ENCODE results near the gene AGK. TPM values are rescaled to one million over a fixed set of nuclear protein-coding genes. Genes with fewer than 3 reads are reported as not detected.

AGK gene
- total and polyA plus RNA-seq, 8 donors, result 2.9 to 42.8 (median 12.7) TPM

DNA sequence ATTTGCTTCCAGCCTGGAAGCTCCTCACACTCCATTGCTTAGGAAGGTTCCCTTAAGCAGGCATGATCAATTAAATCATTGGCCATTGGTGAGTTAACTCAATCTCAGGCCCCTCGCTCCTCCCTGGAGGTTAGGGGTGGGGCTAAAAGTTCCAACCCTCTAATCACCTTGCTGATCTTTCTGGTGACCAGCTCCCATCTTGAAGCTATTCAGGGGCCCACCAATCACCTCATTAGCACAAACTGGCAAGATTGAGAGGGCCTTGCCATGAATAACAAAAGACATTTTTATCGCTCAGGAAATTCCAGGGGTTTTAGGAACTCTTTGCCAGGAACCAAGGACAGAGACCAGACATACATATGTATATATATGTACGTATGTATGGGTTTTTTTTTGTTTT, 58.4 kb downstream of the AGK start:
- no peak for DNase-seq
- Histone ChIP-seq H3K4me1 (no peaks in the 10 kb centered on the region), H3K9me3 (no peaks in the 10 kb centered on the region), H3K27me3 (no peaks in the 10 kb centered on the region), H3K36me3 (peaks cover 6 to 51% (median 47%) of the 10 kb centered on the region in 4 donors), H3K27ac (no peak overlapping the region), H3K4me3 (no peak overlapping the region)
- intact Hi-C loops (cut with DNase I; ENCODE audit: low total_unique reads), result no loop called here
- 95 to 100% (median 97%) methylated on average over 3 of the region's 3 CpGs for WGBS, 5 donors
- TF ChIP-seq EP300 (IDR thresholded peaks at IDR 0.05) (no peak), POLR2AphosphoS5 (IDR thresholded peaks at IDR 0.05) (no peak), POLR2A (IDR thresholded peaks at IDR 0.05) (no peak)
- TF ChIP-seq, protein P1, sequence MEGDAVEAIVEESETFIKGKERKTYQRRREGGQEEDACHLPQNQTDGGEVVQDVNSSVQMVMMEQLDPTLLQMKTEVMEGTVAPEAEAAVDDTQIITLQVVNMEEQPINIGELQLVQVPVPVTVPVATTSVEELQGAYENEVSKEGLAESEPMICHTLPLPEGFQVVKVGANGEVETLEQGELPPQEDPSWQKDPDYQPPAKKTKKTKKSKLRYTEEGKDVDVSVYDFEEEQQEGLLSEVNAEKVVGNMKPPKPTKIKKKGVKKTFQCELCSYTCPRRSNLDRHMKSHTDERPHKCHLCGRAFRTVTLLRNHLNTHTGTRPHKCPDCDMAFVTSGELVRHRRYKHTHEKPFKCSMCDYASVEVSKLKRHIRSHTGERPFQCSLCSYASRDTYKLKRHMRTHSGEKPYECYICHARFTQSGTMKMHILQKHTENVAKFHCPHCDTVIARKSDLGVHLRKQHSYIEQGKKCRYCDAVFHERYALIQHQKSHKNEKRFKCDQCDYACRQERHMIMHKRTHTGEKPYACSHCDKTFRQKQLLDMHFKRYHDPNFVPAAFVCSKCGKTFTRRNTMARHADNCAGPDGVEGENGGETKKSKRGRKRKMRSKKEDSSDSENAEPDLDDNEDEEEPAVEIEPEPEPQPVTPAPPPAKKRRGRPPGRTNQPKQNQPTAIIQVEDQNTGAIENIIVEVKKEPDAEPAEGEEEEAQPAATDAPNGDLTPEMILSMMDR (IDR thresholded peaks at IDR 0.05), result no peak

DNA sequence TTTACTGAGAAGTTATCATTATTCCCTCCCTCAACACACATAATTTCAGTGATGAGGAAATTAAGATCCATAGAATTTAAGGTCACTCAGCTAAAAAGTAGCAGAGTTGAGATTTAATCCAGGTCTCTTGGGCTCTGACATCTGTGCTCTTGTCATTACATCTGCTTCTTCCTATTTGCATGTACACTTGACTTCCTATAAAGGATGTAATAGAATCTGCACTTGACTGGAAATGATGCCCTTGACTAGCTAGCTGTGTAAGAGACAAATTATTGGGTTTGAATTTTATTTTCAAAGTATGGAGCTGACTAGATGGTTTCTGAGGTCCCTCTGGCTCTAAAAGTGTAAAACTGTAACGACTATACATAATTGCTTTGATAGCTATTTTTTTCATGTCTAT, 59.5 kb downstream of the AGK start:
- 83 to 100% (median 97%) methylated on average over 1 of the region's 1 CpG for WGBS, 5 donors
- Histone ChIP-seq H3K9me3 (no peaks in the 10 kb centered on the region), H3K4me1 (no peaks in the 10 kb centered on the region), H3K27ac (no peak overlapping the region), H3K4me3 (no peak overlapping the region), H3K27me3 (no peaks in the 10 kb centered on the region), H3K36me3 (peaks cover 6 to 58% (median 51%) of the 10 kb centered on the region in 4 donors)
- no peak for DNase-seq
- intact Hi-C loops (cut with DNase I; ENCODE audit: low total_unique reads), result no loop called here
- TF ChIP-seq EP300 (IDR thresholded peaks at IDR 0.05), result no peak
- no peak for TF ChIP-seq POLR2A (IDR thresholded peaks at IDR 0.05)
- TF ChIP-seq, protein P1 (IDR thresholded peaks at IDR 0.05), result no peak
- no peak for TF ChIP-seq POLR2AphosphoS5 (IDR thresholded peaks at IDR 0.05)

DNA sequence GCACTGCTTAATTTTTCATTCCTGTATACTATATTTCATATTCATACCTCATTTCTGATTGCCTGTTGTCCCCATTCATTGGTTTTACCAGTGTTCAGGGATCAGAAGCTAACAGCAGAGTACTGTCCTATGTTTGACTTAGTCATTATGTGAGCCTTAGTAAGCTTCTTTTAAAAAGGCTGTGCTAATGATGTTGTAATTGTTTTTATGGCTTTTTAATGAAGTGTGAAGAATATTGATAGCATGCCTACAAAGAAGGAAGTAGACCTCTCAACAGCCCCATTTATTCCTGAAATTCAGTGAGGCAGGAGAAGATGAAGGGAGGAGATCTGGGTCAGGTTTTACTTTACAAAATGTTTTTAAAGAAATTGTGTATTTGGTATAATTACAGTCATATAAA, 61.7 kb downstream of the AGK start:
- Histone ChIP-seq H3K4me3 (no peak overlapping the region), H3K27ac (no peak overlapping the region), H3K27me3 (no peaks in the 10 kb centered on the region), H3K36me3 (peaks cover 6 to 56% (median 48%) of the 10 kb centered on the region in 4 donors), H3K9me3 (no peaks in the 10 kb centered on the region), H3K4me1 (no peaks in the 10 kb centered on the region)
- intact Hi-C loops (cut with DNase I; ENCODE audit: low total_unique reads), result no loop called here
- DNase-seq, result no peak
- TF ChIP-seq POLR2AphosphoS5 (IDR thresholded peaks at IDR 0.05) (no peak), EP300 (IDR thresholded peaks at IDR 0.05) (no peak), POLR2A (IDR thresholded peaks at IDR 0.05) (no peak)
- TF ChIP-seq, protein P1 (IDR thresholded peaks at IDR 0.05), result no peak

DNA sequence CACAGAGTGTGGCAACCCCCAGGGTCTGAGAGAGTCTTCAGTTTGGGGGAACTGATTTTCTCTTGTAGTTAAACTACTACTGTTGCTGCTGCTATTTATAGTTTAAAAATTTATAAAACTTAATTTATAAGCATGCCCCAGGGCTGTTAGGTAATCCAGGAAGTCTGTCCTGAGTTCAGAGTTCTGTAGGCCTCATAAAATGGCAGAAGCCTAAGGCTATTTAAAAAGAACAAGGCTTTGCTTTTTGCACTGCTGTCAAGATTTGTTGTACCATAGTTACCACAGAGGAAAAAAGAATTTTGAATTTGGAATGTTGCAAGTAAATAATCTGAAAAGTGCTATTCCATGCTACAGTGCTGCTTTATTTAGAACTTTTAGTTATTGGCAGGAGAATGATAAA, 66.1 kb downstream of the AGK start:
- no peak overlapping the region for H3K27ac ChIP-seq
- H3K4me1 ChIP-seq, result no peaks in the 10 kb centered on the region
- H3K4me3 ChIP-seq, result no peak overlapping the region
- intact Hi-C loops (cut with DNase I; ENCODE audit: low total_unique reads), result no loop called here
- no peak for DNase-seq
- no peaks in the 10 kb centered on the region for H3K27me3 ChIP-seq
- no peaks in the 10 kb centered on the region for H3K9me3 ChIP-seq
- H3K36me3 ChIP-seq, result peaks cover 1 to 51% (median 42%) of the 10 kb centered on the region in 4 donors
- TF ChIP-seq, protein P1 (IDR thresholded peaks at IDR 0.05), result no peak
- TF ChIP-seq EP300 (IDR thresholded peaks at IDR 0.05) (no peak), POLR2AphosphoS5 (IDR thresholded peaks at IDR 0.05) (no peak), POLR2A (IDR thresholded peaks at IDR 0.05) (no peak)

All from stomach (tissue), 9 donors.